HepG2 (cell line): Measurements from ENCODE around the gene TMEM132E. TPM values are rescaled to one million over a fixed set of nuclear protein-coding genes. Genes with fewer than 3 reads are reported as not detected.

Experiments
- ATAC-seq: fragments of 200-7000 bp; cut with Tn5 transposase; 3 replicates; pipeline ENCODE4 v1.9.1; 2020; ENCODE audit warnings: mild to moderate bottlenecking, moderate library complexity
- BruUV-seq: library from RNA; stranded (reverse); fragments of 400-500 nt; replicated peaks from 2 replicates; lab custom pipeline; 2021; lab: Mats Ljungman, UMichigan
- CTCF ChIA-PET: fragments of 300-600 bp; formaldehyde crosslinking; extraction: SDS; loops from one replicate; lab custom pipeline; 2021; ENCODE audit warnings: low total read pairs, inconsistent platforms, low intra/inter-chr PET ratio; lab: Yijun Ruan, JAX
- POLR2A ChIA-PET: fragments of 350-600 bp; sonication (Branson Sonifier 250); formaldehyde crosslinking; loops from one replicate; lab custom pipeline; 2020; ENCODE audit warnings: antibody characterized with exemption, inconsistent platforms; lab: Yijun Ruan, JAX
- DNase-seq: peaks from one replicate; pipeline ENCODE4 v3.0.0-alpha.2; 2015; ENCODE audit warnings: low spot score
- FAIRE-seq: peaks from 3 replicates; lab custom pipeline; 2011; peaks lifted over from hg19 to GRCh38; lab: Jason Lieb, UNC
- H2AFZ ChIP-seq: one replicate; pipeline ENCODE4 v1.6.1; 2011; ENCODE audit warnings: low read length, inconsistent platforms
- H3K27ac ChIP-seq: fragments of 300-600 bp; 3 replicates; pipeline ENCODE4 v1.8.0; 2011; ENCODE audit warnings: mixed run types, mild to moderate bottlenecking, mixed read lengths, low read length, inconsistent platforms; ENCODE audit not compliant: insufficient read depth; ENCODE audit errors: extremely low read length
- H3K27me3 ChIP-seq, 2 experiments: fragments of 200-600 bp in 1 of 2; 2 replicates in 1 of 2; 3 replicates in 1 of 2; pipeline versions ENCODE4 v1.6.0 to v1.8.0; 2011; ENCODE audit warnings: low read length in 2 of 2, mild to moderate bottlenecking in 2 of 2, moderate library complexity in 2 of 2, inconsistent platforms in 1 of 2; ENCODE audit not compliant: insufficient read depth in 2 of 2, control insufficient read depth in 1 of 2
- H3K36me3 ChIP-seq, 2 experiments: fragments of 200-600 bp in 1 of 2; replicated peaks in 1 of 2; 2 replicates in 1 of 2; 3 replicates in 1 of 2; pipeline versions ENCODE4 v1.5.1 to v1.8.0; 2011; ENCODE audit warnings: low read length in 2 of 2, inconsistent platforms in 1 of 2; ENCODE audit not compliant: insufficient read depth in 2 of 2, control insufficient read depth in 1 of 2
- H3K4me1 ChIP-seq: 2 replicates; pipeline ENCODE4 v1.5.1; 2012; ENCODE audit warnings: low read length, inconsistent platforms; ENCODE audit not compliant: insufficient read depth
- H3K4me2 ChIP-seq: 2 replicates; pipeline ENCODE4 v1.6.0; 2011; ENCODE audit warnings: low read depth, low read length, inconsistent platforms
- H3K4me3 ChIP-seq, 3 experiments: fragments of 200-600 bp in 1 of 3; sonication (generic), shearing (Covaris generic) in 1 of 3; replicated peaks in 1 of 3; 2 replicates each; pipeline ENCODE4 v1.5.1; 2011 to 2016; ENCODE audit warnings: low read length in 3 of 3, inconsistent platforms in 2 of 3, low read depth in 2 of 3, mild to moderate bottlenecking in 2 of 3, control low read depth in 1 of 3, mixed read lengths in 1 of 3; ENCODE audit not compliant: insufficient read depth in 1 of 3
- H3K79me2 ChIP-seq: one replicate; pipeline ENCODE4 v1.6.1; 2011; ENCODE audit warnings: low read length, inconsistent platforms; ENCODE audit not compliant: insufficient read depth
- H3K9ac ChIP-seq: 2 replicates; pipeline ENCODE4 v1.6.0; 2011; ENCODE audit warnings: mild to moderate bottlenecking, low read depth, low read length, inconsistent platforms; ENCODE audit not compliant: insufficient read depth
- H3K9me3 ChIP-seq: 2 replicates; pipeline ENCODE4 v1.5.1; 2012; ENCODE audit warnings: mild to moderate bottlenecking, low read length
- H4K20me1 ChIP-seq: 2 replicates; pipeline ENCODE4 v1.6.0; 2011; ENCODE audit warnings: inconsistent platforms, mild to moderate bottlenecking, low read length, moderate library complexity; ENCODE audit not compliant: insufficient read depth
- ARID2 ChIP-seq: sonication (generic); formaldehyde crosslinking; IDR thresholded peaks from 2 replicates; pipeline ENCODE4 v1.8.1; 2022; ENCODE audit warnings: mild to moderate bottlenecking, missing genetic modification reagents, borderline replicate concordance
- BCL6 ChIP-seq: IDR thresholded peaks from 2 replicates; pipeline ENCODE4 v1.6.1; 2016; ENCODE audit warnings: missing genetic modification reagents, missing compliant biosample characterization
- CBFB ChIP-seq: sonication (generic); formaldehyde crosslinking; IDR thresholded peaks from 2 replicates; pipeline ENCODE4 v1.4.0; 2020; ENCODE audit warnings: missing genetic modification reagents
- CENPX ChIP-seq: sonication (generic); formaldehyde crosslinking; IDR thresholded peaks from 2 replicates; pipeline ENCODE4 v1.9.0; 2021; ENCODE audit warnings: mild to moderate bottlenecking, missing genetic modification reagents, moderate library complexity
- FOXO1 ChIP-seq: sonication (generic); formaldehyde crosslinking; IDR thresholded peaks from 2 replicates; pipeline ENCODE4 v1.4.0; 2020; ENCODE audit warnings: missing genetic modification reagents
- GFI1 ChIP-seq: sonication (generic); formaldehyde crosslinking; IDR thresholded peaks from 2 replicates; pipeline ENCODE4 v1.5.0; 2020; ENCODE audit warnings: missing genetic modification reagents, mild to moderate bottlenecking, borderline replicate concordance
- HOXA3 ChIP-seq: sonication (generic); formaldehyde crosslinking; IDR thresholded peaks from 2 replicates; pipeline ENCODE4 v1.5.0; 2020; ENCODE audit warnings: missing genetic modification reagents
- MEIS2 ChIP-seq: sonication (generic); formaldehyde crosslinking; IDR thresholded peaks from 2 replicates; pipeline ENCODE4 v1.9.0; 2021; ENCODE audit warnings: mild to moderate bottlenecking, missing genetic modification reagents
- NKX3-1 ChIP-seq: sonication (generic); formaldehyde crosslinking; IDR thresholded peaks from 2 replicates; pipeline ENCODE4 v1.5.0; 2020; ENCODE audit warnings: missing genetic modification reagents
- RELA ChIP-seq: sonication (generic); formaldehyde crosslinking; IDR thresholded peaks from 2 replicates; pipeline ENCODE4 v1.4.0; 2020; ENCODE audit warnings: missing genetic modification reagents
- SALL2 ChIP-seq: sonication (generic); formaldehyde crosslinking; IDR thresholded peaks from 2 replicates; pipeline ENCODE4 v1.8.1; 2023; ENCODE audit warnings: mild to moderate bottlenecking, missing genetic modification reagents, inconsistent platforms
- TBX3 ChIP-seq: fragments of 450-650 bp; IDR thresholded peaks from 2 replicates; pipeline ENCODE4 v1.6.1; 2017; ENCODE audit warnings: antibody characterized with exemption, mild to moderate bottlenecking, inconsistent platforms, borderline replicate concordance
- WIZ ChIP-seq: sonication (generic); formaldehyde crosslinking; IDR thresholded peaks from 2 replicates; pipeline ENCODE4 v1.5.1; 2020; ENCODE audit warnings: mild to moderate bottlenecking, missing genetic modification reagents
- ZNF354B ChIP-seq: sonication (generic); formaldehyde crosslinking; IDR thresholded peaks from 2 replicates; pipeline ENCODE4 v1.8.0; 2022; ENCODE audit warnings: mild to moderate bottlenecking, missing genetic modification reagents
- WGBS: methylation state at CpG from one replicate; pipeline ENCODE4 v1.1.6; 2017; ENCODE audit warnings: low lambda C conversion rate; 5-methylcytosine and 5-hydroxymethylcytosine counted together
- in situ Hi-C: cut with HindIII; loops from 2 replicates; pipeline ENCODE4 v1.10.0; 2017; ENCODE audit warnings: low pct_unique_long_range_greater_than_20kb; ENCODE audit not compliant: extremely low pct_ligation_motif_present
- intact Hi-C: fragments of 100-400 bp; cut with micrococcal nuclease; formaldehyde crosslinking; loops from one replicate; pipeline ENCODE4 v1.10.0; 2022; ENCODE audit not compliant: unreplicated experiment
- polyA plus RNA-seq, 8 experiments: library from polyadenylated mRNA; depleted of rRNA in 3 of 8; stranded (reverse) in 7 of 8; unstranded in 1 of 8; fragments of >200 nt; fragmentation: Illumina TruSeq in 4 of 8; extraction: Trizol in 4 of 8; gene quantifications; 2 replicates each; pipeline versions ENCODE4 v1.2.1 to v1.2.3, GENCODE V29; 2011 to 2016; ENCODE audit warnings: low read depth in 4 of 8, missing spikeins in 1 of 8, mixed read lengths in 1 of 8; ENCODE audit not compliant: insufficient read depth in 1 of 8
- total RNA-seq, 5 experiments: library from RNA; depleted of rRNA; stranded (reverse); fragments of >200 nt; fragmentation: Illumina TruSeq; extraction: Trizol; gene quantifications; 2 replicates each; pipeline ENCODE4 v1.2.3, GENCODE V29; 2016; ENCODE audit warnings: low read depth in 1 of 5
- TF ChIP-seq, protein P1 (sequence below): sonication (generic); formaldehyde crosslinking; IDR thresholded peaks from 2 replicates; pipeline ENCODE4 v1.9.0; 2022; ENCODE audit warnings: low read depth, missing genetic modification reagents

TMEM132E gene
- total and polyA plus RNA-seq, 2 of the 13 experiments (the other 11 are each of a cell fraction or from before 2014, with no cell fraction given): not detected

DNA sequence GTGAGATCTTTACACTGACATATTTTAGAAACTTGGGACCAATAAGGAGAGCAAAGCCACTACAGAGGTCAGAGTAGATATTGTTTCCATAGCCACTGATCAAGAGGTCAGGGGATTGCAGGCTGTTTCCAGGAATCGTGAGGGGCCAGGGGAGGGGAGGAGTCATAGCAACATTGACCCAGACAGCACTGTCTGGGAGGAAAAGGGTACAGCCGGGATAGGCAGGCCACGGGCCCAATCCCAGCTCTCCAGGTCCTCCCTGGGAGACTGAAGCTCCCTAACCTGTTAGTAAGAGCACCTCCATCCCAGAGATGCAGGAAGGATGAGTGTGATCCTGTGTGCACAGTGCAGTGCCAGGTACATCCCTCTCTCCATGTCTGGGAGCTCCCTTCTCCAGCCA is 48.5 kb upstream of the TMEM132E start:
- H3K4me3 ChIP-seq: no peak overlapping the region
- ChIA-PET CTCF (no interaction called here), POLR2A (no interaction called here)
- H3K79me2 ChIP-seq: no peaks in the 10 kb centered on the region
- no peaks in the 10 kb centered on the region for H4K20me1 ChIP-seq
- no peaks in the 10 kb centered on the region for H3K36me3 ChIP-seq
- 0% methylated on average over 3 of the region's 3 CpGs for WGBS
- H3K4me1 ChIP-seq: no peaks in the 10 kb centered on the region
- intact Hi-C loops (no loop called here), in situ Hi-C loops (loop anchor here (25.0 kb wide), 1 partner anchor 356 kb away; no protein-coding TSS in a partner anchor)
- H3K9ac ChIP-seq: no peak overlapping the region
- no peak overlapping the region for H3K27ac ChIP-seq
- no peak overlapping the region for H2AFZ ChIP-seq
- TF ChIP-seq ARID2 (CRISPR knock-in tag): no peak
- TF ChIP-seq RELA (CRISPR knock-in tag): no peak
- no peak for TF ChIP-seq HOXA3 (CRISPR knock-in tag)
- TF ChIP-seq ZNF354B: no peak
- no peak for TF ChIP-seq FOXO1 (CRISPR knock-in tag)
- no peaks in the 10 kb centered on the region for H3K27me3 ChIP-seq
- FAIRE-seq (no peak), DNase-seq (no peak), ATAC-seq (no peak)
- H3K9me3 ChIP-seq: no peaks in the 10 kb centered on the region
- H3K4me2 ChIP-seq: no peak overlapping the region
- no TSS peak for BruUV-seq

DNA sequence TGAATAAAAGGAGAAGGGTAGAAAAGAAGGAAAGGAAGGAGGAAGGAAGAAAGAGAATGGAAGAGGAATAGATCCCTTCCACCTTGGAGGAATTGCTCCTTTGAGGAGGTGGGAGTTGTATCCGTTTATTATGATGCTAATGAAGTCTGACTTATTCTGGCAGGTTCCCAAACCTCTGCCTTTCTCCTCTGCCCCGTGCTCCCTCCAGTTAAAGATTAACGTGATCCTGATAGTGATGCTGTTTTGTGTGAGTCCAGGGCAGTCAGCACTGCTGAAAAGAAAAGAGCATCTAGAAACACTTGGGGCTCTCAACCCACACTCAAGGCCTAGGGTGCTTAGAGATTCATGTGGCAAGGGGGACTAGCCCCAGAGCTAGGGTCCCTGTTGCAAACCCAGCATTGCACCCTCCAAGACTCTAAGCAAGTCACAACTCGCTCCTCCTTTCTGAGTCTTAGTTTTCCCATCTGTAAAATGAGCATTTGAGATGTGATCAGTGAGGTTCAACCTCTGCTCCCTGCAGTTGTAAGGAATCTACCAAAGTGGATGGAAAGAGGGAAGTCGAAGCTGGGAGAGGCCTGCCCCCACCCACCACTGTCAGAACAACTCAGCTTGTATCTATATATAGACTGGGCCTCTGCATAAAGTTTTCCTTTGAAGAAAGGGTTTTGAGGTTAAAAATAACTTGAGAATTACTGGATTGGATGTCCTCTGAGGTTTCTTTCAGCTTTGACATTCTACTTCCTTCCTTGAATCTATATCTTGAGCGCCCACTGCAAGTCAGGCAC is 46.9 kb upstream of the TMEM132E start:
- FAIRE-seq: no peak
- Histone ChIP-seq H3K9ac (no peak overlapping the region), H3K4me3 (no peak overlapping the region), H3K27ac (no peak overlapping the region), H4K20me1 (no peaks in the 10 kb centered on the region), H3K27me3 (no peaks in the 10 kb centered on the region), H3K79me2 (no peaks in the 10 kb centered on the region), H3K36me3 (no peaks in the 10 kb centered on the region), H3K4me1 (no peaks in the 10 kb centered on the region), H2AFZ (no peak overlapping the region), H3K9me3 (no peaks in the 10 kb centered on the region), H3K4me2 (no peak overlapping the region)
- intact Hi-C loops (no loop called here), in situ Hi-C loops (loop anchor here (25.0 kb wide), 1 partner anchor 355 kb away; no protein-coding TSS in a partner anchor)
- no peak for ATAC-seq
- no TSS peak for BruUV-seq
- POLR2A ChIA-PET: no interaction called here
- CTCF ChIA-PET: no interaction called here
- TF ChIP-seq TBX3 (no peak), BCL6 (no peak), CBFB (CRISPR knock-in tag) (no peak), WIZ (CRISPR knock-in tag) (no peak), SALL2 (no peak), CENPX (CRISPR knock-in tag) (no peak), MEIS2 (no peak), GFI1 (CRISPR knock-in tag) (no peak), NKX3-1 (CRISPR knock-in tag) (no peak)
- TF ChIP-seq, protein P1, sequence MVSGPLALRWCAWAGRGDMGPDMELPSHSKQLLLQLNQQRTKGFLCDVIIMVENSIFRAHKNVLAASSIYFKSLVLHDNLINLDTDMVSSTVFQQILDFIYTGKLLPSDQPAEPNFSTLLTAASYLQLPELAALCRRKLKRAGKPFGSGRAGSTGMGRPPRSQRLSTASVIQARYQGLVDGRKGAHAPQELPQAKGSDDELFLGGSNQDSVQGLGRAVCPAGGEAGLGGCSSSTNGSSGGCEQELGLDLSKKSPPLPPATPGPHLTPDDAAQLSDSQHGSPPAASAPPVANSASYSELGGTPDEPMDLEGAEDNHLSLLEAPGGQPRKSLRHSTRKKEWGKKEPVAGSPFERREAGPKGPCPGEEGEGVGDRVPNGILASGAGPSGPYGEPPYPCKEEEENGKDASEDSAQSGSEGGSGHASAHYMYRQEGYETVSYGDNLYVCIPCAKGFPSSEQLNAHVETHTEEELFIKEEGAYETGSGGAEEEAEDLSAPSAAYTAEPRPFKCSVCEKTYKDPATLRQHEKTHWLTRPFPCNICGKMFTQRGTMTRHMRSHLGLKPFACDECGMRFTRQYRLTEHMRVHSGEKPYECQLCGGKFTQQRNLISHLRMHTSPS (CRISPR knock-in tag): no peak
- WGBS: 4% methylated on average over 6 of the region's 6 CpGs
- DNase-seq: no peak
